K562 treated with DMSO at 1 percent for 4 hours (cell line): ENCODE data around the gene SHANK2. TPM values are rescaled to one million over a fixed set of nuclear protein-coding genes. Genes with fewer than 3 reads are reported as not detected.

Experiments
- total RNA-seq: library from RNA; unstranded; fragments of 300-600 nt; gene quantifications from 2 replicates; pipeline ENCODE4 v1.2.3, GENCODE V29; 2022; ENCODE audit not compliant: insufficient read depth

The SHANK2 gene
- 0.29 TPM in 1 of 2 replicates, not detected in the other for total RNA-seq

DNA sequence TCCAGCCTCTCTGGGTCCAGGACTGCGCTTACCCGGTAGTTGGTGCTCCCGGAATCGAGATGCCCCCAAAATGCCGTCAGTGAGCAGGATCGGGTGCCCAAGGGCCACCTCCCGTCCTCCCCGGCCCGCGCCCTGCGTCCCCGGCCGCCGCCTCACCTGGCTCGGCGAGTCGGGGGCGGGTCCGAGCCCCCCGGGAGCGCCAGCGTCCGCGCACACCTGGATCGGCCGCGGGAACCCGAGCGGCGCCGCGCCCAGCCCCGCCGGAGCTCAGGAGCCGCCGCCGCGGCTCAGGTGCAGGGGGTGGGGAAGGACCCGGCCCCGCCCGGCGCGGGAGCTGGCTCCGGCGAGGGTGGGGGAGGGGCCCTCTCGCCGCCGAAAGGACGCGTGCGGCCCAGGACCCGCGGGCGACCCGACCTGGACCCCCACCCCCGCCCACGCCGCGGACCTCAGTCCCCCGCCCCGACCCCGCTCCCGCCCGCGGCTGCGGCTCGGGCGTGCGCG lies at the start of gene SHANK2:
SHANK2 (minus strand) TSS at position 309 of the 501 bp plus-strand sequence. CDS start 105,251 bp downstream, outside the sequence.

Other genes with a start within 250 kb of the SHANK2 start
- 51.5 and 80.5 TPM in 2 replicates for gene DHCR7, start 195.8 kb upstream of the SHANK2 start, total RNA-seq
- gene NADSYN1, start 200.6 kb upstream of the SHANK2 start, total RNA-seq, result 49.6 and 51.2 TPM in 2 replicates